Measurements from ENCODE around the gene MEX3D. TPM values are rescaled to one million over a fixed set of nuclear protein-coding genes. Genes with fewer than 3 reads are reported as not detected.

MEX3D gene
- total and polyA plus RNA-seq, 12 donors: 1.6 to 31.6 (median 14.4) TPM

GRCh38 chr19:1582201-1582600, 14.1 kb upstream of the MEX3D start:
- Histone ChIP-seq H3K9me3 (replicated peaks in 1 of 3) (no peaks in the 10 kb centered on the region), H3K4me3 (no peak overlapping the region), H3K4me1 (replicated peaks in 1 of 2) (peaks cover 0 to 2% of the 10 kb centered on the region in 2 donors), H3K27ac (no peak overlapping the region), H3K36me3 (replicated peaks in 1 of 2) (peaks cover 0 to 66% of the 10 kb centered on the region in 2 donors), H3K27me3 (no peaks in the 10 kb centered on the region)
- TF ChIP-seq POLR2A (IDR thresholded peaks at IDR 0.05): no peak
- TF ChIP-seq, protein P1, sequence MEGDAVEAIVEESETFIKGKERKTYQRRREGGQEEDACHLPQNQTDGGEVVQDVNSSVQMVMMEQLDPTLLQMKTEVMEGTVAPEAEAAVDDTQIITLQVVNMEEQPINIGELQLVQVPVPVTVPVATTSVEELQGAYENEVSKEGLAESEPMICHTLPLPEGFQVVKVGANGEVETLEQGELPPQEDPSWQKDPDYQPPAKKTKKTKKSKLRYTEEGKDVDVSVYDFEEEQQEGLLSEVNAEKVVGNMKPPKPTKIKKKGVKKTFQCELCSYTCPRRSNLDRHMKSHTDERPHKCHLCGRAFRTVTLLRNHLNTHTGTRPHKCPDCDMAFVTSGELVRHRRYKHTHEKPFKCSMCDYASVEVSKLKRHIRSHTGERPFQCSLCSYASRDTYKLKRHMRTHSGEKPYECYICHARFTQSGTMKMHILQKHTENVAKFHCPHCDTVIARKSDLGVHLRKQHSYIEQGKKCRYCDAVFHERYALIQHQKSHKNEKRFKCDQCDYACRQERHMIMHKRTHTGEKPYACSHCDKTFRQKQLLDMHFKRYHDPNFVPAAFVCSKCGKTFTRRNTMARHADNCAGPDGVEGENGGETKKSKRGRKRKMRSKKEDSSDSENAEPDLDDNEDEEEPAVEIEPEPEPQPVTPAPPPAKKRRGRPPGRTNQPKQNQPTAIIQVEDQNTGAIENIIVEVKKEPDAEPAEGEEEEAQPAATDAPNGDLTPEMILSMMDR (IDR thresholded peaks at IDR 0.05): no peak
- intact Hi-C loops (cut with DNase I): no loop called here
- 86 to 93% (median 90%) methylated on average over 6 to 9 of the region's 9 CpGs for WGBS, 4 donors
- DNase-seq: no peak

DNA sequence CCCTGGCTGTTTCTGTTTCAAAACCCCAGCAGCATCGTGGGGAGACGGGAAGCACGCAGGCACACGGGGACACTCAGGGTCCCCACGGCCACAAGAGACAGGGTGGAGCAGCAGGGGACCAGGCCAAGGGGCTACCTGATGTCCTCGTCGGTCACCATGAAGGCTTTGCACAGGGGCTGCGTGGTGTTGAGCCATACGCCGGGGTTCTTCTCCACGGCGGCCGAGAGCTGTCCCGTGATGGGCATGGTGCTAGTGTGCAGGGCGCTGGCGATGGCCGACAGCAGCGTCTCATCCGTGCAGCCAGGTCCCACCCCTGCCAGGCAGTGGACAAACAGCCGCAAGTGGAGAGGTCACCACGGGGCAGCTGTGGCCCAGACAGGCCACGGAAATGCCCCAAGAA, 12.8 kb upstream of the MEX3D start:
- Histone ChIP-seq H3K4me1 (replicated peaks in 1 of 2) (no peaks in the 10 kb centered on the region), H3K36me3 (replicated peaks in 1 of 2) (peaks cover 0 to 73% of the 10 kb centered on the region in 2 donors), H3K27me3 (no peaks in the 10 kb centered on the region), H3K4me3 (no peak overlapping the region), H3K27ac (no peak overlapping the region), H3K9me3 (replicated peaks in 1 of 3) (no peaks in the 10 kb centered on the region)
- intact Hi-C loops (cut with DNase I): no loop called here
- no peak for DNase-seq
- no peak for TF ChIP-seq POLR2A (IDR thresholded peaks at IDR 0.05)
- TF ChIP-seq, protein P1 (IDR thresholded peaks at IDR 0.05): no peak
- WGBS, 4 donors: 92 to 94% (median 93%) methylated on average over 12 to 22 of the region's 22 CpGs

DNA sequence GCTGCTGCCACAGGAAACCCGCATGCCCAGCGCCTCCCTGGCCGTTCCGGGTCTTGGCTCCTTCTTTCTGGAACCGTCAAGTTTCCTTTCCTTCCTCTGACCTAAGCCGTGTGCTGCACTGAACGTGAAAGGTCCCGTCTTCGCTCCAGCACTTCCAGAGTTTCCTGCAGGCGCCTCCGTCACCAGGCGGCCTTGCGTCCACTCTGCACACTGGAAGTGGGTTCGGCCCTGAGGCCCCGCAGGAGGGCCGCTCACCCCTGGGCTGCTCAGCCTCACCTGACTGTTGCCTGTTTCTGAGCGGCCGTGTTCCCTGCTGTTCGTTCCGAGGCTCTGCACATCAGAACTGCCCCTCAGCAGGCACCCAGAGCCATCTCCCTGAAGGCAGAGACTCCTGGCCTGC, 12.3 kb upstream of the MEX3D start:
- intact Hi-C loops (cut with DNase I): no loop called here
- no peak for DNase-seq
- WGBS, 4 donors: 85 to 90% (median 89%) methylated on average over 13 to 20 of the region's 20 CpGs
- Histone ChIP-seq H3K27me3 (no peaks in the 10 kb centered on the region), H3K4me3 (no peak overlapping the region), H3K36me3 (replicated peaks in 1 of 2) (peaks cover 0 to 73% of the 10 kb centered on the region in 2 donors), H3K4me1 (replicated peaks in 1 of 2) (no peaks in the 10 kb centered on the region), H3K9me3 (replicated peaks in 1 of 3) (no peaks in the 10 kb centered on the region), H3K27ac (no peak overlapping the region)
- TF ChIP-seq POLR2A (IDR thresholded peaks at IDR 0.05): no peak
- TF ChIP-seq, protein P1 (IDR thresholded peaks at IDR 0.05): no peak

GRCh38 chr19:1579222-1579621, 11.1 kb upstream of the MEX3D start:
- H3K36me3 ChIP-seq (replicated peaks in 1 of 2): peaks cover 0 to 69% of the 10 kb centered on the region in 2 donors
- H3K9me3 ChIP-seq (replicated peaks in 1 of 3): no peaks in the 10 kb centered on the region
- no peaks in the 10 kb centered on the region for H3K27me3 ChIP-seq
- H3K27ac ChIP-seq: no peak overlapping the region
- no peaks in the 10 kb centered on the region for H3K4me1 ChIP-seq (replicated peaks in 1 of 2)
- intact Hi-C loops (cut with DNase I): no loop called here
- no peak overlapping the region for H3K4me3 ChIP-seq
- WGBS, 4 donors: 91 to 97% (median 96%) methylated on average over 18 to 20 of the region's 20 CpGs
- DNase-seq: no peak
- TF ChIP-seq, protein P1 (IDR thresholded peaks at IDR 0.05): no peak
- TF ChIP-seq POLR2A (IDR thresholded peaks at IDR 0.05): no peak
